ENCODE data around the gene CR2.
"Not testable (repeated sequence)": the region's sequence is repeated elsewhere in the genome, so short reads cannot be mapped to it uniquely, and the experiment has no call there.

CR2 gene

GRCh38 chr1:207454046-207454964, at the start of gene CR2:
Gene CR2 (plus strand): TSS chr1:207454328. CDS start chr1:207454419, 91 bp downstream.
- peak; percentile 10 for DNase-seq

GRCh38 chr1:207404849-207405525, 49.1 kb upstream of the CR2 start:
- no peak for DNase-seq

GRCh38 chr1:207405814-207406213, 48.3 kb upstream of the CR2 start:
- no peak for DNase-seq

- no peak for DNase-seq
Measured at GRCh38 chr1:207407655-207408260, 46.4 kb upstream of the CR2 start.

- no peak for DNase-seq
Measured at GRCh38 chr1:207412845-207413244, 41.3 kb upstream of the CR2 start.

GRCh38 chr1:207414606-207415108, 39.5 kb upstream of the CR2 start:
- no peak for DNase-seq

GRCh38 chr1:207417076-207417475, 37.1 kb upstream of the CR2 start:
- DNase-seq: no peak

GRCh38 chr1:207418351-207418750, 35.8 kb upstream of the CR2 start:
- DNase-seq: no peak

GRCh38 chr1:207420109-207420508, 34.0 kb upstream of the CR2 start:
- DNase-seq: no peak

GRCh38 chr1:207421078-207421477, 33.0 kb upstream of the CR2 start:
- no peak for DNase-seq

- no peak for DNase-seq
Measured at GRCh38 chr1:207423560-207424292, 30.4 kb upstream of the CR2 start.

GRCh38 chr1:207424570-207425131, 29.5 kb upstream of the CR2 start:
- no peak for DNase-seq

GRCh38 chr1:207427832-207428585, 26.1 kb upstream of the CR2 start:
- no peak for DNase-seq

- no peak for DNase-seq
Measured at GRCh38 chr1:207428783-207429182, 25.3 kb upstream of the CR2 start.

- DNase-seq: no peak
Measured at GRCh38 chr1:207429963-207430362, 24.2 kb upstream of the CR2 start.

- DNase-seq: no peak
Measured at GRCh38 chr1:207430602-207431001, 23.5 kb upstream of the CR2 start.

- DNase-seq: no peak
Measured at GRCh38 chr1:207431508-207431907, 22.6 kb upstream of the CR2 start.

GRCh38 chr1:207433435-207433834, 20.7 kb upstream of the CR2 start:
- no peak for DNase-seq

GRCh38 chr1:207436746-207437145, 17.4 kb upstream of the CR2 start:
- not testable (repeated sequence) for DNase-seq

GRCh38 chr1:207440626-207441025, 13.5 kb upstream of the CR2 start:
- no peak for DNase-seq

GRCh38 chr1:207444514-207445217, 9.5 kb upstream of the CR2 start:
- no peak for DNase-seq
